HCT116 (cell line): Measurements from ENCODE around the gene SPRR2D.

ENCODE experiments used
- CEBPB ChIP-seq: IDR thresholded peaks from 2 replicates; pipeline ENCODE4 v1.6.1; 2012; ENCODE audit warnings: low read depth
- EZH2 ChIP-seq: fragments of 200-600 bp; sonication (generic); IDR thresholded peaks from 2 replicates; pipeline ENCODE4 v1.6.1; 2017; ENCODE audit warnings: antibody characterized with exemption, mixed run types
- FOSL1 ChIP-seq: IDR thresholded peaks from 2 replicates; pipeline ENCODE4 v1.6.1; 2012; ENCODE audit warnings: low read depth
- SIN3A ChIP-seq: IDR thresholded peaks from 2 replicates; pipeline ENCODE4 v1.6.1; 2012; ENCODE audit warnings: low read depth
- SRF ChIP-seq: IDR thresholded peaks from 2 replicates; pipeline ENCODE4 v1.6.1; 2012; ENCODE audit warnings: low read depth
- TF ChIP-seq, protein P1 (sequence below): IDR thresholded peaks from 2 replicates; pipeline ENCODE4 v1.6.1; 2012
- TF ChIP-seq, protein P2 (sequence below), 3 experiments: fragments of 200-600 bp in 1 of 3; sonication (generic) in 1 of 3; IDR thresholded peaks in 2 of 3; conservative IDR thresholded peaks in 1 of 3; 2 replicates each; pipeline ENCODE4 v1.5.1; 2012 to 2017; ENCODE audit warnings: low read depth in 2 of 3, low read length in 2 of 3, antibody characterized with exemption in 1 of 3, borderline replicate concordance in 1 of 3, control low read depth in 1 of 3, mild to moderate bottlenecking in 1 of 3, mixed read lengths in 1 of 3, mixed run types in 1 of 3, moderate library complexity in 1 of 3; ENCODE audit not compliant: insufficient read depth in 1 of 3

DNA sequence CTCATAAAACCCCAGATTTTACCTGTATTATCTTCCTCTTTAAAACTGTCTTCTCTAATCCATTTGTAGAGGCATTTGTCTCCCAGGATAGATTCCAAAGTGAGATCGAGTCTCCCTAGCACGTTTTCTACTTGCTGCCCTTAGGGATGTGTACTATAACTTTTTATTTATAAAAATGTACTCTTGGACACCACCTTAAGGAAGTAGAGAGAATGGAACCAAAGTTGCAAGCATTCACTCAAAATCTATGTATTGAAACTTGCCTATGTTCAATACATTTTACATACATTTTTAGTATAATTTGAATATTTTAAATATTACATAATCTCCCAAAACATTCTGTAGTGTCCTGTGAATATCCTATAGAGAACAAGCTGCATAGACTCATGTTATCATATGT is 17.2 kb upstream of the SPRR2D start:
- TF ChIP-seq SRF (no peak), SIN3A (no peak), EZH2 (no peak), FOSL1 (no peak), CEBPB (no peak)
- TF ChIP-seq, protein P1, sequence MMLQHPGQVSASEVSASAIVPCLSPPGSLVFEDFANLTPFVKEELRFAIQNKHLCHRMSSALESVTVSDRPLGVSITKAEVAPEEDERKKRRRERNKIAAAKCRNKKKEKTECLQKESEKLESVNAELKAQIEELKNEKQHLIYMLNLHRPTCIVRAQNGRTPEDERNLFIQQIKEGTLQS, result no peak
- TF ChIP-seq, protein P2, sequence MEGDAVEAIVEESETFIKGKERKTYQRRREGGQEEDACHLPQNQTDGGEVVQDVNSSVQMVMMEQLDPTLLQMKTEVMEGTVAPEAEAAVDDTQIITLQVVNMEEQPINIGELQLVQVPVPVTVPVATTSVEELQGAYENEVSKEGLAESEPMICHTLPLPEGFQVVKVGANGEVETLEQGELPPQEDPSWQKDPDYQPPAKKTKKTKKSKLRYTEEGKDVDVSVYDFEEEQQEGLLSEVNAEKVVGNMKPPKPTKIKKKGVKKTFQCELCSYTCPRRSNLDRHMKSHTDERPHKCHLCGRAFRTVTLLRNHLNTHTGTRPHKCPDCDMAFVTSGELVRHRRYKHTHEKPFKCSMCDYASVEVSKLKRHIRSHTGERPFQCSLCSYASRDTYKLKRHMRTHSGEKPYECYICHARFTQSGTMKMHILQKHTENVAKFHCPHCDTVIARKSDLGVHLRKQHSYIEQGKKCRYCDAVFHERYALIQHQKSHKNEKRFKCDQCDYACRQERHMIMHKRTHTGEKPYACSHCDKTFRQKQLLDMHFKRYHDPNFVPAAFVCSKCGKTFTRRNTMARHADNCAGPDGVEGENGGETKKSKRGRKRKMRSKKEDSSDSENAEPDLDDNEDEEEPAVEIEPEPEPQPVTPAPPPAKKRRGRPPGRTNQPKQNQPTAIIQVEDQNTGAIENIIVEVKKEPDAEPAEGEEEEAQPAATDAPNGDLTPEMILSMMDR (IDR thresholded peaks at IDR 0.05 in 2 of 3, conservative IDR thresholded peaks at IDR 0.05 in 1 of 3; ENCODE audit: borderline replicate concordance in 1 of 3, insufficient read depth in 1 of 3, low read depth in 2 of 3, low read length in 2 of 3), result peak in 1 of 3 experiments; percentile 18; a peak in 1 of 6 replicates
